Activated CD4-positive, CD25-positive, alpha-beta regulatory T cell treated with anti-CD3 and anti-CD28 coated beads, Interleukin-2, amount 50 U/mL, for 16 hours (primary cell): ENCODE data around the gene APP.
"Not testable (repeated sequence)": the region's sequence is repeated elsewhere in the genome, so short reads cannot be mapped to it uniquely, and the experiment has no call there.

Experiments used
- DNase-seq: peaks from one replicate; pipeline ENCODE4 v3.0.0-alpha.2; 2020; ENCODE audit warnings: low read depth, low spot score

APP gene

GRCh38 chr21:26164311-26164710 is 6.3 kb downstream of the APP start:
- no peak for DNase-seq

GRCh38 chr21:26162081-26162480 is 8.5 kb downstream of the APP start:
- no peak for DNase-seq

- DNase-seq = no peak
Measured at GRCh38 chr21:26159869-26160268, 10.7 kb downstream of the APP start.

DNA sequence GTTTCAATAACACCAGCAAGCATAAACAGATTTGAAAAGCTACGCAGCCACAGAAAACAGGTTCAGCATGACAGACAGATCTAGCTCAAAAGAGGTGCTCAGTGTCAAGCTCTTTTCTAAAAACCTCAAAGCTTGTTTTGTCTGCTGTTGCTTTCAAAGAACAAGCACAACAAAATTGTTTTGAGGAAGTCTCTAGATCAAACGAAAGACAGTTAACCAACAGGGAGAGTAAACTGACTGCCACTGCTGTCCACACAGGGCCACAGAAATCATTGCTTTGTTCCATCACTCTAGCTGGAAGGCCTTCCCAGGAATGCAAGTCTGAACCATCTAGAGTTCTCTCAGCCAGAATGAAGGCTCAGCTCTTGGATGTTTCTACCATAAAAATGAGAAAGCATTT is 12.8 kb downstream of the APP start:
- no peak for DNase-seq

DNA sequence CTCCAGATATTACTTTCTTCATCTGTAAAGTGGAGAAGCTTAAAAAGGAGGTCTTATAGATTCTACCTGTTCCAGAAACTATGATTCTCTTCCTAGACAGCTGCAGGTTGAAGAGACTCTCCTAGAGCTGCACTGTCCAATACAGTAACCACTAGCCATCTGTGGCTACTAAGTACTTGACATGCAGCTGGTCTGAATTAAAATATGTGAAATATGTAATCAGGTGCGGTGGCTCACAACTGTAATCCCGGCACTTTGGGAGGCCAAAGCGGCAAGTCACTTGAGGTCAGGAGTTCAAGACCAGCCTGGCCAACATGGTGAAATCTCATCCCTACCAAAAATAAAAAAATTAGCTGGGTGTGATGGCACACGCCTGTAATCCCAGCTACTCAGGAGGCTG is 15.8 kb downstream of the APP start:
- DNase-seq = no peak

DNA sequence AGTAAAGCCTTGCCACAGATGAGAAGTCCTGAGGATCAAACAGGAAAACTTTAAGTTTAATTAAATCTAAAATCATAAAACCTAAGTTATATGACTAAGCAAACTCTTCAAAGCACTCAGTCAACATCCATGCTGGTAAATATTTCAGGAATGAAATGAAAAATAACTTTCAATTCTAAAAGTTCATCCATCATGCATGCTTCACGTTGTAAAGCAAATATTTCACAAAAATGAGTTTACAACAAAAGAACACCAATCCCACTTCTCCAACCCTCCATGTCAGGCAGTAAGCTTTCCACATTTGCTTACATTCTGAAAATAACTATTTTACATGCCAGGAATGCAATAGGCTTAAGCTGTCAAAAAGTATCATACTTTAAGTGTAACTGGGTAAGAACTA is 16.8 kb downstream of the APP start:
- DNase-seq = no peak

DNA sequence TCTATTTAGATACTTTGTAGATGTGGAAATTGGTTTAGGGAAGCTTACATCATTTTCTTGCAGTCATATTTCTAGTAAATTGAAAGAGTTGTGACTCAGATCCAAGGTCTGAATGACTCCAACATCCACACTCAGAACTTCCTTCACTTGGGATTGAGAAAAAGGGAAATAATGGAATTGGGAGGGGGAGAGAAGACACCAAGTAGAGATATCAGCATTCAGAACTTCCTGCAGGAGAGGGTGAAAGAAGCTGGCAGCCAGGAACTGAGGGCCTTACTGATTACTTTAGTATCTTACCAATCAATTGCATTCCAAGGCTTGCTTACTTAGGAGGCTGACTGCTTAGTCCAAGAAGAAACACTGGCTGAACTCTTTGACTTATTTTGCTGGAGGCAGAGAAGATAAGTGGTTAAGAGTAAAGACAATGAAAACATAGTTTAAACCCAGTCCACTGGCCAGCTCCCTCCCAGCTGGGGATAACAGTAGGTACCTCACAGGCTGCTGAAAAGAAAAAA is 21.7 kb downstream of the APP start:
- DNase-seq = no peak

GRCh38 chr21:26148071-26148839 is 22.3 kb downstream of the APP start:
- DNase-seq = no peak

DNA sequence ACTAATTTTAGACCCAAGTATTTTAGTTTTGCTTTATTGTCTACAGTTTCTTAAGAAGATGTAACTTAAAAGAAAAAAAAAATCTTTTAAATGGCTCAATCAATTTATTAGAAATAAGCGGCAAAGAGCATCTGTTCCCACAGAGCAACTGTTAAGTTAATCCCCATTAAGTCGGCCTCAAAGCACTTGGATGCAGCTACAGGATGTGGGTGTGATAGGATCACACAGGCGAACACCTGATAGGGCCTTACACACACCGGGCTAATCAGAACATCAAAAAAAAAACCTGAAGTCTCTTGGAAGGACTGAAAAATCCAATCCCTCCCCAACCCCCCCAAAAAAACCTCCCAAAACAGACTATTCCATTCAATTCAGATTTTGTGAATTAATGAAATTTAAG is 23.0 kb downstream of the APP start:
- DNase-seq = no peak

- no peak for DNase-seq
Measured at GRCh38 chr21:26146681-26147080, 23.9 kb downstream of the APP start.

GRCh38 chr21:26144031-26144430 is 26.5 kb downstream of the APP start:
- no peak for DNase-seq

DNA sequence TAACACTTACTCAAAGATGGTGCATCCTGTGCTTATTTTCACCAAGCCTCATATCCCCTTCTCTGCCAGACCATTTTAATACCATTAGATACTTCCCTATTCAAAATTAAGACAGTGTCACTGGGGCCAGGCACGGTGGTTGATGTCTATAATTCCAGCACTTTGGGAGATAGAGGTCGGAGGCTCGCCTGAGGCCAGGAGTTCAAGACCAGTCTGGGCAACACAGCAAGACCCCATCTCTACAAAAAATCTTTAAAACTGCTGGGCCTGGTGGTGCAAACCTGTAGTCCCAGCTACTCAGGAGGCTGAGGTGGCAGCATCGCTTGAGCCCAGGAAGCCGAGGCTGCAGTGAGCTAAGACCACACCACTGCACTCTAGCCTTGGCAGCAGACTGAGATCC is 28.2 kb downstream of the APP start:
- no peak for DNase-seq

- DNase-seq = no peak
Measured at GRCh38 chr21:26140926-26141325, 29.6 kb downstream of the APP start.

- no peak for DNase-seq
Measured at GRCh38 chr21:26140164-26140579, 30.4 kb downstream of the APP start.

DNA sequence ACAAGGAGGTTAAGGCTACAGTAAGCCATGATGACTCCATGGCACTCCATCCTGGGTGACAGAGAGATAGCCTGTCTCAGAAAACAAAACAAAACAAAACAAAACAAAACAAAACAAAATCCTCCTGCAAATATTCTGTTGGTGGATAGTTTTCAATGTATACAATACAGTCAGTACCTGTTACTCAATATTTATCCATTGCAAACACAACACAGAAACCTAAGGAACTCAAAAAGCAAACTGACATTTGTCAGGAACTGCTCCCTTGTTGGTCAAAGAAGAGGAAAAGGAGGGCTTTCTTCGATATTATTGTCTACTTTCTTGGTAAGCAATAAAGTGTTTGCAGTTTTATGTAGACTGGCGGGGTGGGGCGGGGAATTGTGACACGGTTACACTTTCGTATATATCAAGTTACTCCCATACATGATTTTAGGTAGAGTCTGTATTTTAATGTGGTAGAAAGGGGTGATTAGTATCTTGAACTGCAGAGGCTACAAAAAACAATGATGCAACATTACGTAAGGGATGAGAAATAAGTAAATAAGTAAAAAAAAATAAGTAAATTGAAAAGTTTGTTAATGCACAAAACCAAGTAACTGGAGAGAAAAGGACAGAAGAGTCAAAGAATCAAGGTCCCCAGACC is 31.8 kb downstream of the APP start:
- no peak for DNase-seq

- DNase-seq = no peak
Measured at GRCh38 chr21:26137379-26138060, 33.0 kb downstream of the APP start.

GRCh38 chr21:26136671-26137070 is 33.9 kb downstream of the APP start:
- DNase-seq = no peak

DNA sequence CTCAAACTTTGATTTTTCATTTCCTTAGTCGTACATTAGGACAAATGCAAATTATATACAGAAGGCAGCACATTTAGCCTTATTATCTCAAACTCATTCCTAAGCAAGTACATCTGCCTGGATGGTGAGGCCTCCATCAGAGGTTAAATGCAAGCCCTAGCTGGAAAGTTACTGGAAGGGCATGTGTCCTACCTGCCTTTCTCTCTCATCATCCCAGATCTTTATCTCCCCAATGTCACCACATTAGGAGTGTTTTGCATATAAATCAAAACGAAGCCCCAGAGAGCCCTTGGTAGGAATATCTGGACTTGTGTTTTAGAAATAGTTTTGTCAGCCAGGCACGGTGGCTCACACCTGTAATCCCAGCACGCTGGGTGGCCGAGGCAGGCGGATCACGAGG is 35.0 kb downstream of the APP start:
- DNase-seq = no peak

DNA sequence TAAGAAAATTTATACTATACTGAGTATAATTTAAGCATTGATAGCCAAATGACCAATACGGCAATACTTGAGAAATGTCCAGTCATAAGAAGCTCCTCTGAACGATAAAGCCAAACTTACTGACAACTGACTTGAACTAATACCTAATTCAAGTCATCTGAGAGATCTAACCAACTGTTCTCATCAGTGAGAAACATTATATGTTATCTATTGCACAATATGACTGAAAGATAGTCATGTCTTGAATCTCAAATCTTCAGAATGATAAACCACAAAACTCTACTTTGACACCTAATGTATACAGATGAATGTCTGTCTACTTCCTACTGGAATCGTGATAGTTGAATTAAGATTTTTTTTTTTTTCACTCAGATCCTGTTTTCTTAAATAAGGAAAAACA is 39.0 kb downstream of the APP start:
- DNase-seq = no peak

- DNase-seq = not testable (repeated sequence)
Measured at GRCh38 chr21:26131053-26131452, 39.5 kb downstream of the APP start.

DNA sequence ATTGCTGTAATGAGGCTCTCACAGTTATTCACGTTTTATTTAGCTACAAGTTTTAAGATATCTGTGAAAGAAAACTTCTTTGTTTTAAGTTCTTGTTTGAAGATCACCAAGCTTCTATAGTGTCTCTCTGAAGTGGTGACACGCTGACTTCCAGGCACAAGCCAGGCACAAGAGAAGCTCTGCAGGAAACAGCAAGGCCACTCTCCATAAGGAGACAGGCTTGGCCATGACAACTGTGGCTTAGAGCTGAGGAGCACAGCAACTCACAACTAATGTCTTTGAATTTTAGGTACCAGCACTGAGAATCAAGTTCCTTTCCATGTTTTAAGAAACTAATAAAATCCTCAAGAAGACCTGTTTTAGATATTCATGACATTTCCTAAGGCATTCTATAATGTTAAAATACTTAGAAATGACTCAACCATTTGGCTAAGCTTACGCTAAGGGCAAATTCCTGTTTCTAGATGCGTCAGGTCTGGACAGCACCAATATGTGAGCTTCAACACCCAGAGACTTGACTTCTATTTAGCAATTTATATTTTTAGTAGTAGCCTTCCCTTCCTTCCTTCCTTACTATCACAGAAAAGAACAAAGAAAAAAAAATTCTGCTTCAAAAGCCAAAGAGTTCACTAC is 40.2 kb downstream of the APP start:
- DNase-seq = no peak

DNA sequence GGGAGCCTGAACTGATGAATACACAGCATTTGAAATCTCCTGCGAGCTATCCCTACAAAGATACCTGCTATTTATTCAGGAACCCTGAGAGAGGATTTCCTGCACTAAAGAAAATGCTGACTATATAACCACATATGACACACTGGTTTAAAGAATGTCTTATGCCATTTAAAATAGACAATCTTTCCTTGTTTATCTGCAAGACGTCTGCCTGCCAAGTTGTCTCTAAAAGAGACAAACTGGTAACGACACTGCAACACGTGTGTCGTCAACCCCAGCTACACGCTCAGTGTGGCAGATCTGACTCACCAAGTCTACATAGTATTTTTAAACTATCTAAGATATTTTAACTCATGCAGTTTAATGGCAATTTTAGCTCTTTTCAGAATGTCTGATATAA is 42.7 kb downstream of the APP start:
- DNase-seq = no peak
